ENCODE data around the gene ZNF217. TPM values are rescaled to one million over a fixed set of nuclear protein-coding genes. Genes with fewer than 3 reads are reported as not detected.

Gene ZNF217
- total RNA-seq, 6 donors from 2014 or later: 18.7 to 38.4 (median 33.9) TPM

GRCh38 chr20:53611449-53611894 is 17.8 kb upstream of the ZNF217 start:
- H3K4me3 ChIP-seq: no peak overlapping the region
- TF ChIP-seq CTCF (IDR thresholded peaks at IDR 0.05) (no peak), POLR2A (IDR thresholded peaks at IDR 0.05) (peak in 1 of 4 donors; percentile 29), POLR2AphosphoS5 (IDR thresholded peaks at IDR 0.05) (peak; percentile 22 to 50)
- peaks cover 15 to 26% (median 17%) of the 10 kb centered on the region in 4 donors for H3K4me1 ChIP-seq
- no peaks in the 10 kb centered on the region for H3K36me3 ChIP-seq
- H3K27ac ChIP-seq: peak overlapping the region in 1 of 4 donors; percentile 52
- no peaks in the 10 kb centered on the region for H3K9me3 ChIP-seq
- ATAC-seq (ENCODE audit: low FRiP score in 2 of 2) (peak in 1 of 2 donors; percentile 83), DNase-seq (peak in 1 of 2 donors; percentile 49)
- WGBS, 2 donors: 20 to 26% methylated on average over 8 of the region's 8 CpGs
- H3K27me3 ChIP-seq: no peaks in the 10 kb centered on the region

DNA sequence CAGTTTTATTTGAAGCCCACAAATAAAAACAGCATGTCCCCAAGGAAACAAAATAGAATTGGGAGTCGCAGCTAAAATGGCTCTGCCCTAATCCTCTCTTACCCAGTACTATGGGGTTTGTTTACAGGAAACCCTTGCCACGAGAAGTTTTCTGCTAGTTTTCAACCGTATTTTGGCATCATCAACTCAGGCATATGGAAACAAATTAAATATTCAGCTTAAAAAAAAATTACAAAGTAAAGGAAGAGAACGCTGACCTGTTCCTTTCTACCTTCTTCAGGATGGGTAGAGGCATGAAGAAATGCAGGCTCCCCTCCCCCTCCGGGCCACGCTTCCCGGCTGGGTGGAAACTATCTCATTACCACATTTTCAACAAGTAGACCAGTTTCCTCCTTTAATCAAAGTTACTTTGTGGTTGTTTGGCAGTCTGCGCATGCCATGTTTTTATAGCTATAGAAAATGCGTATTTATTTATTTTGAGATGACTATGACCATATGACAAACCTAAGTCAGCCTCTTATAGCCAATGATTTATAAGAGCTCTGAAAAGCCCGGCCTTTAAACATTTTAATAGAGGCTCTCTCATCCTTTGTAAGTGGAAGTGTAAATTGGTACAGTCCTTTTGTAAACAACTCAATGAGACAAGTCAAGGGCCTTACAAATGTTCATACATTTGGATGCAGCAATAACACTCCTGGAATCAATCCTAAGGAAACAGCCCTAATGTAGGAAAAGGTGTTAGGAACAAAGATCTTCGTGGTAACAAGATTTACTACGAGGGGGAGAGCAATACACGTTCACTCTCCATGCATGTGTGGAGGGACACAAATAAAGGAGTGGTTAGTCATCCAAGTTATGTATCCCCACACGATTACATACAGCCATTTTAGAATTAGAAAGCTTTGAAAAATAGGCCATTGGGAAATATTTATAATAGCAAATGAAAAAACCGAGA is 16.1 kb upstream of the ZNF217 start:
- WGBS, 2 donors: 27 to 35% methylated on average over 15 of the region's 15 CpGs
- DNase-seq (peak in 1 of 2 donors; percentile 51), ATAC-seq (ENCODE audit: low FRiP score in 2 of 2) (peak in 1 of 2 donors; percentile 62)
- peaks cover 15 to 26% (median 17%) of the 10 kb centered on the region in 4 donors for H3K4me1 ChIP-seq
- H3K4me3 ChIP-seq: peak overlapping the region in 2 of 4 donors; percentile 5 to 9
- no peaks in the 10 kb centered on the region for H3K9me3 ChIP-seq
- no peaks in the 10 kb centered on the region for H3K36me3 ChIP-seq
- TF ChIP-seq POLR2AphosphoS5 (IDR thresholded peaks at IDR 0.05): peak in 1 of 2 donors; percentile 23
- TF ChIP-seq EP300 (IDR thresholded peaks at IDR 0.05): no peak
- TF ChIP-seq CTCF (IDR thresholded peaks at IDR 0.05): no peak
- no peaks in the 10 kb centered on the region for H3K27me3 ChIP-seq
- peak overlapping the region; percentile 41 to 83 (median 74) for H3K27ac ChIP-seq

- DNase-seq (peak; percentile 33 to 59), ATAC-seq (ENCODE audit: low FRiP score in 2 of 2) (peak in 1 of 2 donors; percentile 60)
- no peaks in the 10 kb centered on the region for H3K9me3 ChIP-seq
- H3K27me3 ChIP-seq: no peaks in the 10 kb centered on the region
- H3K27ac ChIP-seq: peak overlapping the region; percentile 41 to 83 (median 74)
- peak overlapping the region in 2 of 4 donors; percentile 5 to 9 for H3K4me3 ChIP-seq
- peaks cover 15 to 26% (median 17%) of the 10 kb centered on the region in 4 donors for H3K4me1 ChIP-seq
- 68 to 78% methylated on average over 29 to 35 of the region's 35 CpGs for WGBS, 2 donors
- no peaks in the 10 kb centered on the region for H3K36me3 ChIP-seq
- TF ChIP-seq CTCF (IDR thresholded peaks at IDR 0.05) (no peak), POLR2A (IDR thresholded peaks at IDR 0.05) (no peak)
These were observed 15.1 kb upstream of the ZNF217 start for GRCh38 chr20:53608456-53609452.

DNA sequence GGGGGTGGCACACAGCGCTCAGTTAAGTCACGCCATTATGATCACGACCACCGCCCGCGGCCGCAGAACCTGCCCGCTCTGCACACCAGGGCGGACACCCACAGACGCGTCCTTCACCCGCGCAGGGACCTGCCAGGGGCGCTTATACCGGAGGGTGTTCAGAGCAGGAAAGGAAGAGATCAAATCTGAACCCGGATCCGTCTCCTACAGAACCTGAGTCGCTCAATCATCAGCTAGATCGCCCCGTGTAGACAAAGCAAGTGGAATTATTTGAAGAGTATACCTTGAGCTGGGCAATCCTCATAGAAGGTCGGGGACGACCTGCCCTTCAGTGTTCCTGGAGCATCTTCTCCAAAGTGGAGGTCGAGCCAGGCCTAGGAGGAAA is 14.4 kb upstream of the ZNF217 start:
- no peak overlapping the region for H3K4me3 ChIP-seq
- no peaks in the 10 kb centered on the region for H3K36me3 ChIP-seq
- peaks cover 15 to 26% (median 17%) of the 10 kb centered on the region in 4 donors for H3K4me1 ChIP-seq
- H3K27me3 ChIP-seq: no peaks in the 10 kb centered on the region
- no peaks in the 10 kb centered on the region for H3K9me3 ChIP-seq
- TF ChIP-seq POLR2AphosphoS5 (IDR thresholded peaks at IDR 0.05) (no peak), POLR2A (IDR thresholded peaks at IDR 0.05) (no peak), CTCF (IDR thresholded peaks at IDR 0.05) (no peak), EP300 (IDR thresholded peaks at IDR 0.05) (no peak)
- WGBS, 2 donors: 90 to 93% methylated on average over 23 of the region's 23 CpGs
- peak overlapping the region in 3 of 4 donors; percentile 41 to 83 (median 81) for H3K27ac ChIP-seq
- DNase-seq: peak in 1 of 2 donors; percentile 84
- peak in 1 of 2 donors; percentile 47 for ATAC-seq (ENCODE audit: low FRiP score in 2 of 2)

Data from upper lobe of left lung (tissue), 6 donors.